ENCODE data around the gene ANXA11. TPM values are rescaled to one million over a fixed set of nuclear protein-coding genes. Genes with fewer than 3 reads are reported as not detected.
A peak's percentile ranks its signal among the peaks of the same experiment; 100 is the strongest.

The ANXA11 gene
- total RNA-seq, 2 experiments from 2014 or later, result 181 to 191 TPM

DNA sequence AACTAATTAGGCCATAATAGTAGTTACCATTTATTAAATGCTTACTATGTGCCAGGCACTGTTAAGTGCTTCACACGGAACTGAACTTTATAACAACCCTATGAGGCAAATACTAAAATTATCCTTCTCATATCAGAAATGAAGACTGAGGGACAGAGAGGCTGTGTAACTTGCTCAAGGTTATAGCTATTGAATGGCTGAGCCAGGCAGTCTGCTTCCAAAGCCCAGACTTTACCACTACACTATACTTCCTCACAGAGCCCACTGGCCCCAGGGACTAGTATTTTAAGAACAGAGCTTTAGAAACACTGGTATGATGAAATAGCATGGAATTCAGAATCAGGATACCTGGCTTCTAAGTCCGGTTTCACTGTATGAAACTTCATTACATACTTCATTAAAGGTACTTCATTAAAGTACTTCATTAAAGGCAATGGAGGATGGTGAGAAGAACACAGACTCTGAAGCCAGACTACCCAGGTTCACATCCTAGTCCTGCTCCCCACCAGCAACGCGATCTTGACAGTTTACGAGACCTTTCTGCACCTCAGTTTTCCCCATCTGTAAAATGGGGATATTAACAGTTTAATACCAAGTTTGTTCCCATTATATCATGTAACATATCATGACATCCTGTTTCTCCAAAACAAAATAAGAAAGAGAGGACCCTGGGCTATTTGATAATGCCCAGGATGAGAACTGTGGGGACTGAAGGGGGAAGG lies 19.6 kb downstream of the ANXA11 start:
- peak overlapping the region; percentile 88 for H3K27ac Mint-ChIP-seq
- no peak for DNase-seq
- H3K9me3 Mint-ChIP-seq, result no peaks in the 10 kb centered on the region
- H3K4me3 Mint-ChIP-seq, result no peak overlapping the region
- H3K4me1 Mint-ChIP-seq, result peaks cover 71% of the 10 kb centered on the region
- peaks cover 16% of the 10 kb centered on the region for H3K36me3 Mint-ChIP-seq
- no peaks in the 10 kb centered on the region for H3K27me3 Mint-ChIP-seq

- peaks cover 65% of the 10 kb centered on the region for H3K4me1 Mint-ChIP-seq
- H3K36me3 Mint-ChIP-seq, result peaks cover 13% of the 10 kb centered on the region
- no peak for DNase-seq
- no peaks in the 10 kb centered on the region for H3K9me3 Mint-ChIP-seq
- H3K27ac Mint-ChIP-seq, result no peak overlapping the region
- no peak overlapping the region for H3K4me3 Mint-ChIP-seq
- no peaks in the 10 kb centered on the region for H3K27me3 Mint-ChIP-seq
Observed at GRCh38 chr10:80184291-80184690, 21.0 kb downstream of the ANXA11 start.

DNA sequence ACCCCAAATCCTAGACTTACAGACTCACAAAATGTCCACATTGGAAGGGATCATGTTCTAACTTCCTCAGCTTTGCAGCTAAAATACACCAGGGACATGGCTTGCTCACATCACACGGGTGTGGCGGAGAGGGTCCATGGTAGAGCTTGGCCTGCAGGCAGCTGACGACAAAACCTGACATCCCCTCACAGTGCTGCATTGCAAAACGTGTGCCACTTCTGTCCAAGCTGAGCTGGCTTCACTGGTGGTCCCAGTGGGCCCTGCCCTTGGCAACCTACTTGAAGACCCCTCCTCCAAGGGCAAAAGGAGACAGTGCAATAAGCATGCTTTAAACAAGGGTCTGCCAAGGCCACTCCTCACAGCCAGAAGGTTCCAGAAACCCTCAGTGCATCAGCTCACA lies 21.9 kb downstream of the ANXA11 start:
- DNase-seq, result no peak
- peaks cover 62% of the 10 kb centered on the region for H3K4me1 Mint-ChIP-seq
- no peak overlapping the region for H3K27ac Mint-ChIP-seq
- no peak overlapping the region for H3K4me3 Mint-ChIP-seq
- no peaks in the 10 kb centered on the region for H3K9me3 Mint-ChIP-seq
- H3K27me3 Mint-ChIP-seq, result no peaks in the 10 kb centered on the region
- H3K36me3 Mint-ChIP-seq, result peaks cover 13% of the 10 kb centered on the region

DNA sequence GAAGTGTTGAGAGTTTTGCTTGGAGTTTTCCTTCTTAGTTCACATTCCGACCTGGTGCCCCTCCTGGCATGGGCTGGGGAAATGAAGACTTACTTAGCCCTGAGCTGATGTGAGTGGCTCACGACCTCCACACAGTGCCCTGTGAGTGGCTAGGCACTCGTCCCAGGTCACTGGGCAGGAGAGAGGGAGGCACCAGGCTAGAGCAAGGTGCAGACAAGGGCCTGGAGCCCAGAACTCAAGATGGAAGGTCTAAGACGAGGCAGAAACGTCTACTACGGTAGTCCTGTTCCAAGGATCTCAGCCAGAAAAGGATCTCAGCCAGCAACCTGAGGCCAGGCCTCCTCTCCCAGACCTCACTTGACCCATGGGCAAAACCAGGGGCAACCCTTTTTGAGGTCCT lies 22.4 kb downstream of the ANXA11 start:
- no peaks in the 10 kb centered on the region for H3K27me3 Mint-ChIP-seq
- no peak overlapping the region for H3K27ac Mint-ChIP-seq
- DNase-seq, result no peak
- H3K4me3 Mint-ChIP-seq, result no peak overlapping the region
- peaks cover 13% of the 10 kb centered on the region for H3K36me3 Mint-ChIP-seq
- H3K4me1 Mint-ChIP-seq, result peaks cover 61% of the 10 kb centered on the region
- H3K9me3 Mint-ChIP-seq, result no peaks in the 10 kb centered on the region

DNA sequence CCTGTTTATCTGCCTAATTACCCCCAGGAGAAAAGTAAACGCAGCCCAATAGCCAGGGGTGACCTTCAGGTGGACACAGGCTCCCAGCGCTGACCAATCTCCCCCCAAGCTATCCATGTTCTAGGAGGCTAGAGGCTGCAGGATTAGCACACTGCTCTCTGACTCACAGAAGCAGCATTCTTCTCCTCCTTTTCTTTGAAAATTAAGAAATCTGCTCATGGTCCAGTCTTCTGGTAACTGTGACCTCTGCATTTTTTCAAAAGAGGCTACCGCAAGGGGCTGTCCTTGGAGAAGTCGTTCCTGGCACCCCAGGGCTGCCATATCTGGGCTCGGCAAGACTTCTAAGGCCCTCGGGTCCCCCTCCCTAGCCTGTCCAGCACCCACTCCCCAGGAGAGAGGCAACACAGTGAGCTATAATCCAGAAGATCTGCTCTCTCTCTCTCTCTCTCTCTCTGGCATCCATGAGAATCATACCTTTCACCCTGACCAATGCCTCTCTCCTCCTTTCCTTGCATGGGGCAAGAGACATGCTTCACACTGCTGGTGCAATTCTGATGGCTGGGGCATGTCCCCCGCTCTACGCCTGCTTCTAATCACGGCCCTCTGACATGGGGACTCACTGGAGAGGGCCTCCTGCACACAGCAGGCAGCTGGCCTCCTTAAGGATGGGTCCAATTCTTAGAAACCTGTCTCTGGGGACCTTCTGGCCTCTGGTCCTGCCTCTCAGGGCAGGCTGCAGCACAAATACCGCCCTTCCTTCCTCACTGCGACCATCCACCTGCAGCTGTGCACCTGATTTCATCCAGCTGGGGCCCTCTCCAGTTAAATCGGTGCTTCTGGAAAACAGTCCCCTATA lies 27.3 kb downstream of the ANXA11 start:
- peak overlapping the region; percentile 54 for H3K27ac Mint-ChIP-seq
- no peak for DNase-seq
- no peak overlapping the region for H3K4me3 Mint-ChIP-seq
- peaks cover 28% of the 10 kb centered on the region for H3K4me1 Mint-ChIP-seq
- H3K9me3 Mint-ChIP-seq, result no peaks in the 10 kb centered on the region
- H3K27me3 Mint-ChIP-seq, result no peaks in the 10 kb centered on the region
- peaks cover 5% of the 10 kb centered on the region for H3K36me3 Mint-ChIP-seq

GRCh38 chr10:80176526-80176925 lies 28.8 kb downstream of the ANXA11 start:
- H3K4me1 Mint-ChIP-seq, result peaks cover 19% of the 10 kb centered on the region
- H3K9me3 Mint-ChIP-seq, result no peaks in the 10 kb centered on the region
- peaks cover 5% of the 10 kb centered on the region for H3K36me3 Mint-ChIP-seq
- no peak overlapping the region for H3K4me3 Mint-ChIP-seq
- H3K27me3 Mint-ChIP-seq, result no peaks in the 10 kb centered on the region
- H3K27ac Mint-ChIP-seq, result no peak overlapping the region
- DNase-seq, result no peak

GRCh38 chr10:80174641-80175395 lies 30.5 kb downstream of the ANXA11 start:
- Mint-ChIP-seq H3K4me3 (no peak overlapping the region), H3K36me3 (peaks cover 2% of the 10 kb centered on the region), H3K27me3 (no peaks in the 10 kb centered on the region), H3K4me1 (peaks cover 14% of the 10 kb centered on the region), H3K9me3 (no peaks in the 10 kb centered on the region), H3K27ac (no peak overlapping the region)
- DNase-seq, result no peak

GRCh38 chr10:80173466-80173865 lies 31.9 kb downstream of the ANXA11 start:
- Mint-ChIP-seq H3K27ac (no peak overlapping the region), H3K4me1 (peaks cover 9% of the 10 kb centered on the region), H3K4me3 (no peak overlapping the region), H3K27me3 (no peaks in the 10 kb centered on the region), H3K9me3 (no peaks in the 10 kb centered on the region), H3K36me3 (peaks cover 4% of the 10 kb centered on the region)
- no peak for DNase-seq

- Mint-ChIP-seq H3K9me3 (no peaks in the 10 kb centered on the region), H3K4me3 (no peak overlapping the region), H3K27ac (peak overlapping the region; percentile 65), H3K36me3 (peaks cover 4% of the 10 kb centered on the region), H3K27me3 (no peaks in the 10 kb centered on the region), H3K4me1 (peaks cover 8% of the 10 kb centered on the region)
- no peak for DNase-seq
Observed at GRCh38 chr10:80172896-80173295, 32.4 kb downstream of the ANXA11 start.

- peaks cover 3% of the 10 kb centered on the region for H3K36me3 Mint-ChIP-seq
- H3K4me1 Mint-ChIP-seq, result peaks cover 8% of the 10 kb centered on the region
- H3K27ac Mint-ChIP-seq, result no peak overlapping the region
- no peak for DNase-seq
- H3K9me3 Mint-ChIP-seq, result no peaks in the 10 kb centered on the region
- H3K27me3 Mint-ChIP-seq, result no peaks in the 10 kb centered on the region
- H3K4me3 Mint-ChIP-seq, result no peak overlapping the region
Observed at GRCh38 chr10:80171248-80171660, 34.1 kb downstream of the ANXA11 start.

DNA sequence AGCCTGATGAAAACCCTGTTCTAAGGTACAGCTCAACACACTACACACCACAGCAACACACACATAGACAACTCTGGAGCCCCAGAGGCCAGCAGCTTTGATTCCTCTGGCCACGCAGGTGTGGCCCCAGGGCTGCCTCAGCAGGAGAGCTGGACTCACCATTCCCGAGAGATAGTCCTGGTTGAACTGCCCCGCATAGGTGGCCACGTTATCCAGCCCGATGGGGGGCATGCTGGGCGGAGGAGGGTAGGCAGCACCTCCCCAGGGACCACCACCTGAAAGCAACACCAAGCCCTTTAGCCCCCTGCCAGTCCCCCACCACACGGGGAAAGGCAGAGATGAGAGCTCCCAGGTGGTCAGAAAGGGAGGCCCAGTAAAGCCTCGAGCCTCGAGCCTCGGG lies 34.7 kb downstream of the ANXA11 start:
- DNase-seq, result no peak
- H3K27ac Mint-ChIP-seq, result no peak overlapping the region

GRCh38 chr10:80170026-80170425 lies 35.3 kb downstream of the ANXA11 start:
- H3K9me3 Mint-ChIP-seq, result no peaks in the 10 kb centered on the region
- H3K4me1 Mint-ChIP-seq, result peaks cover 12% of the 10 kb centered on the region
- peaks cover 6% of the 10 kb centered on the region for H3K36me3 Mint-ChIP-seq
- no peak for DNase-seq
- H3K27ac Mint-ChIP-seq, result no peak overlapping the region
- H3K27me3 Mint-ChIP-seq, result no peaks in the 10 kb centered on the region
- no peak overlapping the region for H3K4me3 Mint-ChIP-seq

More for the DNA sequence above, 34.7 kb downstream of the ANXA11 start:
- H3K36me3 Mint-ChIP-seq, result peaks cover 6% of the 10 kb centered on the region
- H3K4me3 Mint-ChIP-seq, result no peak overlapping the region
- no peaks in the 10 kb centered on the region for H3K9me3 Mint-ChIP-seq
- peaks cover 12% of the 10 kb centered on the region for H3K4me1 Mint-ChIP-seq
- no peaks in the 10 kb centered on the region for H3K27me3 Mint-ChIP-seq

DNA sequence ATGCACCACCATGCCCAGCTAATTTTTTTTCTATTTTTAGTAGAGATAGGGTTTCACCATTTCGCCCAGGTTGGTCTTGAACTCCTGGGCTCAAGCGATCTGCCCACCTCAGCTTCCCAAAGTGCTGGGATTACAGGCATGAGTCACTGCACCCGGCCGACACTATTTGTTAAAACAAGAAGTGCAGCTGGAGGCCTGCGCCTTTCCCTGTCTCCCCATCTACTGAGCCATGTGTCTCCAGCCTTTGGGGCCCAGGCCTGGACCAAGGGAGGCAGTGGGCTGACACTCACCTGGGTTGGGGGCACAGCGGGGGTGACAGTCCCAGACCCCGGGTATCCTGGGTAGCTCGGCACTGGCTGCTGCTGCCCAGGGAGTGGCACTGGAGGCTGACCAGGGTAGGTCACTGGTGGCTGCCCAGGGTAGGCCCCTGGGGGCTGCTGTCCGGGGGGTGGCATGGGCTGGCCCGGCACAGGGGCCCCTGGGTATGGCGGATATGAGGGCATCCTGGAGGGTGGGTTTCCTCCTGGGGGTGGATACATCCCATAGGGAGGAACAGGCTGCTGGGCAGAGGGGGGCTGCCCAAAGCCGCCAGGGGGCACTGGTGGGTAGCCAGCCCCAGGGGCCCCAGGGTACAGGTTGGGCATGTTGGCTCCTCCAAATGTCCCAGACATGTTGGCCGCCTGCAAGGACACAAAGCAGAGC lies 36.5 kb downstream of the ANXA11 start:
- Mint-ChIP-seq H3K27ac (no peak overlapping the region), H3K9me3 (no peaks in the 10 kb centered on the region), H3K4me3 (no peak overlapping the region), H3K4me1 (peaks cover 12% of the 10 kb centered on the region), H3K27me3 (no peaks in the 10 kb centered on the region), H3K36me3 (peaks cover 9% of the 10 kb centered on the region)
- DNase-seq, result no peak

DNA sequence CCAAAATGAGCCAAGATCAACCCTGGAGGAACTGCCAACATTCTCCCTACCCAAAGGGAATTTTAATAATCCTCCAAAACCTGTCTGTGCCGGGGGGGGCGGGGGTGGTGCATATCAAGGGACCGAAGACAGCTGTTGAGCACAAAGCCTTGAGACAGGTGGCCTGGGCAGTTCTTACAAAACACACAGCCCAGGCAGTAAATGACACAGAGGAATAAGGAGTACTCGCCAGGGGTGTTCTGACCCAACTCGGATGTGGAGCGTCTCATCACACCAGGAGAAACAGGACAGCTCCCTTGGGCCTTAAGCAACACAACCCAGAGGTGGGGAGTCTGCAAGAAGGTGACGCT lies 37.2 kb downstream of the ANXA11 start:
- Mint-ChIP-seq H3K4me3 (no peak overlapping the region), H3K36me3 (peaks cover 9% of the 10 kb centered on the region), H3K27ac (no peak overlapping the region), H3K27me3 (no peaks in the 10 kb centered on the region), H3K9me3 (no peaks in the 10 kb centered on the region), H3K4me1 (peaks cover 12% of the 10 kb centered on the region)
- DNase-seq, result no peak
